HG02759 (cell line): Measurements from ENCODE around the gene STX11.
"Not testable (repeated sequence)": the region's sequence is repeated elsewhere in the genome, so short reads cannot be mapped to it uniquely, and the experiment has no call there.

Source experiments
- ATAC-seq: cut with Tn5 transposase; IDR thresholded peaks from one replicate; pipeline ENCODE4 v1.9.1; 2021; ENCODE audit warnings: mild to moderate bottlenecking, moderate library complexity; ENCODE audit not compliant: unreplicated experiment

Gene STX11

DNA sequence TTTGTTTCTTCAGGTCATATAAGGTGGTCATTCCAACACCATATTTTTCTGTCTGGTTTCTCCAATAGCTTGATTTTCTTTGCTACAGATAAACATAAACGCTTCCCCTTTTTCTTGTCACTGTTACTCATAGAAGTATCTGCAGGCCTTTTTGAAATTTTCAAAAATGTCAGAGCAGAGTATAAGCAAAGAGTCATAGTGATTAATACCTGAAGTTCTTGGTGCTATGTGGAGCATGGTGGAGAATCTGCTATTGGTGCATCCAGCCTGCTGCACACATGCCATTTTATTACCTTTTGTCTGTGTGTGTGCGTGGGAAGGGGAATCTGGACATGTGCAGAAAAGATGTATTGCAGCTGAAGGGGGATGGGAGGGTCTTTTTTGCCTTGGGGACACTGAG is 19.7 kb downstream of the STX11 start:
- no peak for ATAC-seq

- no peak for ATAC-seq
Measured at GRCh38 chr6:144171406-144171805, 21.1 kb downstream of the STX11 start.

- ATAC-seq = no peak
Measured at GRCh38 chr6:144174006-144174405, 23.7 kb downstream of the STX11 start.

DNA sequence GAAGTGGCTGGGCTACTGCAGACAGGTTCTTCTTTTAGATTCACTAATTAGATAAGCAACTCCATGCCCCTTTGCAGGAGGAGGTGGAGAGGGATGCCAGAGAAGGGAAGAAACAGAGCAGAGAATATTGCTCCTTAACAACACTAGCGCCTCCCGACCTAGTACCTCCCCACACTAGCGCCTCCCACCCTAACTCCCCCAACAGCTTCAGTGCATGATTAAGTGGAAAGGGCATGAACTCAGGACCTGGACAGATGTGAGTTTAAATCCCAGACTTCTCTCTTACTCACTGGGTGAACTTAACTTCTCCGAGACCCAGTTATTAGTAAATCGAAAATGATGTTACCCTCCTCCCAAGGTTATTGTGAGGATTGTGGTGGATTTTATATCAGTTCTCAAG is 25.7 kb downstream of the STX11 start:
- ATAC-seq = no peak

DNA sequence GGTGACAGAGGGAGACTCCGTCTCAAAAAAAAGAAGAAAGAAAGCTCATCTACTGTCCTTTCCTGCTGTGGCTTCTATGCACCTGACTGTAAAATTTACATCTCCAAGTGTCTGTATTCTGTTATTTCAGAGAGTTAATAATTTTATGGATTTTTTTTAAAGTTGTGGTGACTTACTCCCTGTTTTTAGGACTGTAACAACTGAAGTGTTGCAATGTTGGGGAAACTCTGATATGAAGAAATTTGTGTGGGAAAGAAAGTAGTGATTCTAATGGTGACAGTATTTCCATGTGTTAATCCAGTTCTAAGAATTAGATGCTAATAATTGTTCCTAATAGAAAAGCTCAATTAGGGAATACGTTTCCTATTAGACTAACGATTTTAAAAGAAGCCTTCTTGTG is 27.4 kb downstream of the STX11 start:
- no peak for ATAC-seq

- ATAC-seq = no peak
Measured at GRCh38 chr6:144178323-144178722, 28.0 kb downstream of the STX11 start.

GRCh38 chr6:144179237-144179636 is 28.9 kb downstream of the STX11 start:
- no peak for ATAC-seq

GRCh38 chr6:144179828-144180227 is 29.5 kb downstream of the STX11 start:
- ATAC-seq = no peak

GRCh38 chr6:144180354-144180753 is 30.0 kb downstream of the STX11 start:
- ATAC-seq = not testable (repeated sequence)

DNA sequence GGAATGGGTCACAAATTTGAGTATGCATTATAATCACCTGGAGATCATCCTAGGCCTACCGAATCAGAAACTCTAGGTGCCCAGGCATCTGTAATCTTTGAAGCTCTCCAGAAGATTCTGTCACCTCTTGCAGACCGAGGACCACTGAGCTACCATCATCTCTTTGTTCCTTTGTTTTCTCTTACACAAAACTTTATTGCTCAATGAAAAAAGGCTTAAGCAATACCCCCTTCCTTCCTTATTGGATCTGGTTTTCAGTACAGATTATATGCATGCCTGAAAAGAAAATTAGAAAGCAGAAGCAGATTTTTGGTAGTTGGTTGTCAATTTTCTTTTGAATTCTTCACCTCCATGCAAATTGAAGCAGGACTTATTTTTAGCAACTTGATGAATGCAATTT is 31.3 kb downstream of the STX11 start:
- ATAC-seq = no peak

DNA sequence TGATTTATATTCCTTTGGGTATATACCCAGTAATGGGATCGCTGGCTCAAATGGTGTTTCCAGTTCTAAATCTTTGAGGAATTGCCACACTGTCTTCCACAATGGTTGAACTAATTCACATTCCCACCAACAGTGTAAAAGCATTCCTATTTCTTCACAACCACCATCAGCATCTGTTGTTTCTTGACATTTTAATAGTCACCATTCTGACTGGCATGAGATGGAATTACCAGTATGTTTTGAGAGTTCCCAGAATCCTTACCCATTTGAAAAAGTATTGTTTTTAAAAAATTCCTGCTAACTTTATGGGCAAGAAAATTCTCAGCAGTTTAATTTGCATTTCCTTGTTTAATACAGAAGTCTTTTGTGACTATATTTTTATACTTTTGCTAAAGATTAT is 33.9 kb downstream of the STX11 start:
- ATAC-seq = not testable (repeated sequence)

DNA sequence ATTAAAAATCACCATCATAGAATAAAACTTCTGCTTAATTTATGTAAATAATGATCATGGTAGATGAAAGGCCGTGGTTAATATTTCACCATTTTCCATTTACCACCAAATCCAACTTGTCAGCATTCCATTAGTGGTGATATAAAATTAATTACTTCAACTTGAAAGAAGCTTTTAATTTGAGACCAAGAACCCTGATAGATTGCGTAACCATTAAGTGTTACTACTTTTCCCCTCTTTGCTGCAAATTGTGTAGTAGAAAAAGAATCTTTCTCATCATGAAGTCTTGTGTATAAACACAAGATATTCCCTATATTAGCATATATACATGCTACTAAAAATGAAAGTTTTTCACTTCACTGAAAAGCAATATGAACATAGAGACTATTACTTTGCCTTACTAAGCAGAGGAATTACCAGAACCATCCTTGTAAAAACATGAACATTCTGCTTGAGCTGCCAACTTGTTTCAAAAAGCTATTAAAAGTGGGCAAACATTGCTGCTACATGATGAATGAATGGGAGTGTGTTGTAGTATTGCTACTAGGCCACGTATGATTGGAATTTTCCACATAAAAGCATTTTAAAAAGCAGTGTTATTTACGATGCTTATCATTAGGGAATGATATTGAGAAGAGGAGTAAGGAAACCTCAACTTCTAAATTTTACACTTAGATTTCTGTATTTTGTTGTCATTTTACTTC is 35.0 kb downstream of the STX11 start:
- no peak for ATAC-seq

DNA sequence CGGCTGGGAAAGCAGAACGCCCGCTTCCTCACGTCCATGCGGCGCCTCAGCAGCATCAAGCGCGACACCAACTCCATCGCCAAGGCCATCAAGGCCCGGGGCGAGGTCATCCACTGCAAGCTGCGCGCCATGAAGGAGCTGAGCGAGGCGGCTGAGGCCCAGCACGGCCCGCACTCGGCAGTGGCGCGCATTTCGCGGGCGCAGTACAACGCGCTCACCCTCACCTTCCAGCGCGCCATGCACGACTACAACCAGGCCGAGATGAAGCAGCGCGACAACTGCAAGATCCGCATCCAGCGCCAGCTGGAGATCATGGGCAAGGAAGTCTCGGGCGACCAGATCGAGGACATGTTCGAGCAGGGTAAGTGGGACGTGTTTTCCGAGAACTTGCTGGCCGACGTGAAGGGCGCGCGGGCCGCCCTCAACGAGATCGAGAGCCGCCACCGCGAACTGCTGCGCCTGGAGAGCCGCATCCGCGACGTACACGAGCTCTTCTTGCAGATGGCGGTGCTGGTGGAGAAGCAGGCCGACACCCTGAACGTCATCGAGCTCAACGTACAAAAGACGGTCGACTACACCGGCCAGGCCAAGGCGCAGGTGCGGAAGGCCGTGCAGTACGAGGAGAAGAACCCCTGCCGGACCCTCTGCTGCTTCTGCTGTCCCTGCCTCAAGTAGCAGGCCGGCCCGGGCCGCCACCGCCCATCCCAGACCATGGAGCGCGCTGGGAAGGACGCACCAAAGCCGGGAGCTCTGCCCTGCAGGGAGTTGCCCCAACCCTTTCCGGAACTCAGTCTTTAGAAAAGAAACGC is 36.7 kb downstream of the STX11 start:
- no peak for ATAC-seq

- ATAC-seq = no peak
Measured at GRCh38 chr6:144189351-144189750, 39.0 kb downstream of the STX11 start.

GRCh38 chr6:144190080-144190479 is 39.8 kb downstream of the STX11 start:
- no peak for ATAC-seq

- no peak for ATAC-seq
Measured at GRCh38 chr6:144190593-144190992, 40.3 kb downstream of the STX11 start.

GRCh38 chr6:144193181-144193580 is 42.9 kb downstream of the STX11 start:
- ATAC-seq = no peak

DNA sequence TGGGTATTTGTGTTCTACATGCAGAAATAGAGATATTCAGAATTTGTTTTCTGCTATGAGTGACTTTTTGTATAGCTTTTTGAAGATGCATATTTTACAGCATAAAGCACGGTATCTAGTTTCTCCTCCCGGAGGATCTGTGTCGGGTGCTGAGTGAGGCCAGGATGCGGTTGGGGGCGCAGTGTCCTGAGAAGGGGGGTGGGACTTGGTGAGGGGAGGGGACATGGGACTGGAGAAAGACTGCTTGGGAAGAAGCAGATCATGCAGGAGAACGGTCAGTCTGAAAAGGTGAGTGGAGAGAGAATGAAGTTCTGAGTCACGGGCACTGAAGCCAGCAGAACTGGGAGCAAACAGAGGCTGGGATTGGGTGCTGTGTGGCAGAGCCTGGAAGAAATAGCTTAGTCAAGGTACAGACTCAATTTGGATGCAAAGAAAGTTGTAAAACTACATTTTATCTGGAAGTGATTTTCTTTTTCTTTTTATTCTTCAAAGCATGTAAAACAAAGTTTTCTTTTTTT is 44.0 kb downstream of the STX11 start:
- no peak for ATAC-seq

DNA sequence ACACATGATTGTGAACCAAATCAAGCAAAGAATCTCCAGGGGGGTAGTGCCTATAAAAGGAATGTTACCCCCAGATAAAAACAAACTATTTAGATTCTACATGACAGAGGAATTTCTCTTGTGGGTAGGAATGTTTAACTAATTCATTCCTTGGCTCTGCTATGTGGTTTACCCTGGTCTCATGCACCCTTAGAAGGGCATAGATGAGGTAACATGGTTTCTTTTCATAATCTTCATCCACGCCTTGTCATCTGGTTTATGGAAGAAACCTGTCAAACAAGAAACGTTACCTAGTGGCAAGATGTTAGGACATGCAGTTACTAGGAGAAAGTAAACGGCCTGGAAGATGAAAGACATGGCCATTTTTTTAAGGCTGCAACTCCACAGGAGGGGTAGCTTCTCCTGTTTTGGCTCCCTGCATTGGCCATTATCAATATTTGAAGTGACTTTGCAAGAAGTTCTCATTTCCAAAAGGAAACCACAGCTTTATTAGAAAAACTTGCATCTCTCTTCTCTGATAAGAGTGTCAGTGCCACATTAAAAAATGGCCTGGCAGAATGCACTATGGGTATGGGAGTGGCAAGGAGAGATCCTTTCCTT is 45.5 kb downstream of the STX11 start:
- no peak for ATAC-seq

GRCh38 chr6:144197919-144198318 is 47.6 kb downstream of the STX11 start:
- ATAC-seq = no peak

- no peak for ATAC-seq
Measured at GRCh38 chr6:144202879-144203468, 52.7 kb downstream of the STX11 start.
